HEK293 (cell line): Measurements from ENCODE around the gene TUBB3.

Experiments used
- CTCF ChIA-PET: fragments of 350-600 bp; formaldehyde crosslinking; extraction: SDS; loops from one replicate; lab custom pipeline; 2021; ENCODE audit warnings: antibody characterized with exemption; lab: Yijun Ruan, JAX
- POLR2A ChIA-PET: fragments of 300-600 bp; formaldehyde crosslinking; extraction: SDS; loops from one replicate; lab custom pipeline; 2020; ENCODE audit warnings: antibody characterized with exemption, inconsistent platforms; lab: Yijun Ruan, JAX
- H3K27ac ChIP-seq: fragments of 200-500 bp; sonication (Bioruptor generic); 2 replicates; pipeline ENCODE4 v1.5.1; 2014; ENCODE audit warnings: low read depth, low read length, control low read depth, inconsistent platforms; ENCODE audit errors: extremely low read depth
- H3K36me3 ChIP-seq, 2 experiments: fragments of 200-500 bp in 1 of 2; sonication (Bioruptor generic) in 1 of 2; 1 replicate in 1 of 2; 2 replicates in 1 of 2; pipeline ENCODE4 v1.5.1; 2014 to 2017; ENCODE audit warnings: inconsistent platforms in 2 of 2, low read length in 2 of 2; ENCODE audit not compliant: control insufficient read depth in 2 of 2, insufficient read depth in 1 of 2
- H3K4me1 ChIP-seq: fragments of 200-500 bp; sonication (Bioruptor generic); 2 replicates; pipeline ENCODE4 v1.5.1; 2014; ENCODE audit warnings: mild to moderate bottlenecking, low read length, inconsistent platforms; ENCODE audit not compliant: control insufficient read depth, insufficient read depth
- H3K4me3 ChIP-seq: 2 replicates; pipeline ENCODE4 v1.5.1; 2011; ENCODE audit warnings: low read depth, mild to moderate bottlenecking, control low read depth, low read length, moderate library complexity
- H3K9me3 ChIP-seq: fragments of 200-500 bp; sonication (Bioruptor generic); 2 replicates; pipeline ENCODE4 v1.5.1; 2014; ENCODE audit warnings: low read depth, low read length, inconsistent platforms; ENCODE audit not compliant: control insufficient read depth, insufficient read depth
- KLF1 ChIP-seq: fragments of 450-650 bp; formaldehyde crosslinking; IDR thresholded peaks from 2 replicates; pipeline ENCODE4 v1.5.1; 2016; ENCODE audit warnings: missing biosample characterization, missing genetic modification characterization
- MEIS1 ChIP-seq: sonication (generic); formaldehyde crosslinking; IDR thresholded peaks from 2 replicates; pipeline ENCODE4 v1.8.1; 2022; ENCODE audit warnings: missing genetic modification reagents, mild to moderate bottlenecking, borderline replicate concordance
- SALL2 ChIP-seq: fragments of 450-650 bp; formaldehyde crosslinking; IDR thresholded peaks from 2 replicates; pipeline ENCODE4 v1.5.0; 2017; ENCODE audit warnings: missing biosample characterization, mild to moderate bottlenecking, missing genetic modification characterization, borderline replicate concordance
- WT1 ChIP-seq: fragments of 450-650 bp; formaldehyde crosslinking; IDR thresholded peaks from 2 replicates; pipeline ENCODE4 v1.5.1; 2016; ENCODE audit warnings: missing biosample characterization, missing genetic modification characterization
- YY1 ChIP-seq: fragments of 450-650 bp; formaldehyde crosslinking; IDR thresholded peaks from 2 replicates; pipeline ENCODE4 v1.5.1; 2018; ENCODE audit warnings: missing biosample characterization, missing genetic modification characterization
- ZEB2 ChIP-seq: fragments of 450-650 bp; formaldehyde crosslinking; IDR thresholded peaks from 2 replicates; pipeline ENCODE4 v1.5.1; 2016; ENCODE audit warnings: missing biosample characterization, missing genetic modification characterization
- ZFP69B ChIP-seq: fragments of 450-650 bp; formaldehyde crosslinking; IDR thresholded peaks from 2 replicates; pipeline ENCODE4 v1.5.1; 2016; ENCODE audit warnings: missing biosample characterization, missing genetic modification characterization
- ZNF121 ChIP-seq: fragments of 450-650 bp; formaldehyde crosslinking; IDR thresholded peaks from 2 replicates; pipeline ENCODE4 v1.5.1; 2016; ENCODE audit warnings: missing biosample characterization, missing genetic modification characterization
- ZNF138 ChIP-seq: fragments of 450-650 bp; formaldehyde crosslinking; IDR thresholded peaks from 2 replicates; pipeline ENCODE4 v1.5.1; 2016; ENCODE audit warnings: missing biosample characterization, missing genetic modification characterization, borderline replicate concordance
- ZNF175 ChIP-seq: fragments of 450-650 bp; formaldehyde crosslinking; IDR thresholded peaks from 2 replicates; pipeline ENCODE4 v1.5.1; 2016; ENCODE audit warnings: missing biosample characterization, missing genetic modification characterization
- ZNF19 ChIP-seq: fragments of 450-650 bp; formaldehyde crosslinking; IDR thresholded peaks from 2 replicates; pipeline ENCODE4; 2016; ENCODE audit warnings: missing biosample characterization, missing genetic modification characterization, low read depth
- ZNF202 ChIP-seq: fragments of 450-650 bp; formaldehyde crosslinking; IDR thresholded peaks from 2 replicates; pipeline ENCODE4 v1.5.1; 2016; ENCODE audit warnings: missing biosample characterization, missing genetic modification characterization, borderline replicate concordance
- ZNF311 ChIP-seq: fragments of 450-650 bp; formaldehyde crosslinking; IDR thresholded peaks from 2 replicates; pipeline ENCODE4 v1.5.1; 2017; ENCODE audit warnings: missing biosample characterization, missing genetic modification characterization, borderline replicate concordance
- ZNF433 ChIP-seq: fragments of 450-650 bp; formaldehyde crosslinking; IDR thresholded peaks from 2 replicates; pipeline ENCODE4 v1.5.1; 2016; ENCODE audit warnings: missing biosample characterization, missing genetic modification characterization, low read depth
- ZNF549 ChIP-seq: fragments of 450-650 bp; IDR thresholded peaks from 2 replicates; pipeline ENCODE4 v1.5.1; 2018; ENCODE audit warnings: missing biosample characterization, missing genetic modification characterization, mild to moderate bottlenecking, inconsistent platforms, moderate library complexity
- ZSCAN16 ChIP-seq: fragments of 450-650 bp; formaldehyde crosslinking; IDR thresholded peaks from 2 replicates; pipeline ENCODE4 v1.5.1; 2016; ENCODE audit warnings: missing biosample characterization, missing genetic modification characterization
- ZXDB ChIP-seq: fragments of 450-650 bp; formaldehyde crosslinking; IDR thresholded peaks from 2 replicates; pipeline ENCODE4 v1.5.1; 2016; ENCODE audit warnings: missing biosample characterization, missing genetic modification characterization
- TF ChIP-seq, protein P1 (sequence below): fragments of 450-650 bp; formaldehyde crosslinking; IDR thresholded peaks from 2 replicates; pipeline ENCODE4 v1.5.1; 2016; ENCODE audit warnings: missing biosample characterization, missing genetic modification characterization
- TF ChIP-seq, protein P2 (sequence below): fragments of 450-650 bp; formaldehyde crosslinking; IDR thresholded peaks from 2 replicates; pipeline ENCODE4 v1.5.1; 2016; ENCODE audit warnings: missing biosample characterization, missing genetic modification characterization
- TF ChIP-seq, protein P3 (sequence below): fragments of 450-650 bp; formaldehyde crosslinking; IDR thresholded peaks from 2 replicates; pipeline ENCODE4 v1.5.1; 2016; ENCODE audit warnings: missing biosample characterization, missing genetic modification characterization
- TF ChIP-seq, protein P4 (sequence below): fragments of 450-650 bp; IDR thresholded peaks from 2 replicates; pipeline ENCODE4 v1.5.1; 2018; ENCODE audit warnings: missing biosample characterization, mild to moderate bottlenecking, missing genetic modification characterization

The TUBB3 gene

DNA sequence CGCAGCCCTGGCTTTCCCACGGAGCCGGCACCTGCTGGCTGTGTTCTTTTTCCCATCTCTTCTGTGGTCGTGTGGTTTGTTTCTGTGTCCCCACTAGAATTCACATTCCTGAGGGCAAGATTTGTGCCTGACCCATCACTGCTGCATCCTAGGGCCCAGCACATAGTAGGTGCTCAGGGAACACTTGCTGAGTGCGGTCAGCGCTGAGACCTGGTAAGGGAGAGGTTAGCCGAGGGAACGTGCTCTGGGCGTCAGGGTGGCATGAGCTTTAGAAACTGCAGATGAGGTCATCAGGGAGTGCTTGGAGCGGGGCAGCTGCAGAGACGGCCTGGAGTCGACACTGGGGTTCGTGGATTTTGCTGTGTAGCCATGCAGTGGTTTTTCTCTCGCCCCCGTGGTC is 31.3 kb downstream of the TUBB3 start (continued):
- TF ChIP-seq KLF1 (tag by site-specific recombination), result no peak
- no peak for TF ChIP-seq ZFP69B (tag by site-specific recombination)
- no peak for TF ChIP-seq ZNF311 (tag by site-specific recombination)
- TF ChIP-seq, protein P1, sequence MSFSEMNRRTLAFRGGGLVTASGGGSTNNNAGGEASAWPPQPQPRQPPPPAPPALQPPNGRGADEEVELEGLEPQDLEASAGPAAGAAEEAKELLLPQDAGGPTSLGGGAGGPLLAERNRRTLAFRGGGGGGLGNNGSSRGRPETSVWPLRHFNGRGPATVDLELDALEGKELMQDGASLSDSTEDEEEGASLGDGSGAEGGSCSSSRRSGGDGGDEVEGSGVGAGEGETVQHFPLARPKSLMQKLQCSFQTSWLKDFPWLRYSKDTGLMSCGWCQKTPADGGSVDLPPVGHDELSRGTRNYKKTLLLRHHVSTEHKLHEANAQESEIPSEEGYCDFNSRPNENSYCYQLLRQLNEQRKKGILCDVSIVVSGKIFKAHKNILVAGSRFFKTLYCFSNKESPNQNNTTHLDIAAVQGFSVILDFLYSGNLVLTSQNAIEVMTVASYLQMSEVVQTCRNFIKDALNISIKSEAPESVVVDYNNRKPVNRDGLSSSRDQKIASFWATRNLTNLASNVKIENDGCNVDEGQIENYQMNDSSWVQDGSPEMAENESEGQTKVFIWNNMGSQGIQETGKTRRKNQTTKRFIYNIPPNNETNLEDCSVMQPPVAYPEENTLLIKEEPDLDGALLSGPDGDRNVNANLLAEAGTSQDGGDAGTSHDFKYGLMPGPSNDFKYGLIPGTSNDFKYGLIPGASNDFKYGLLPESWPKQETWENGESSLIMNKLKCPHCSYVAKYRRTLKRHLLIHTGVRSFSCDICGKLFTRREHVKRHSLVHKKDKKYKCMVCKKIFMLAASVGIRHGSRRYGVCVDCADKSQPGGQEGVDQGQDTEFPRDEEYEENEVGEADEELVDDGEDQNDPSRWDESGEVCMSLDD, result no peak
- TF ChIP-seq ZSCAN16 (tag by site-specific recombination), result no peak
- TF ChIP-seq ZNF175 (tag by site-specific recombination), result no peak
- TF ChIP-seq, all 188 proteins: peak for 0

DNA sequence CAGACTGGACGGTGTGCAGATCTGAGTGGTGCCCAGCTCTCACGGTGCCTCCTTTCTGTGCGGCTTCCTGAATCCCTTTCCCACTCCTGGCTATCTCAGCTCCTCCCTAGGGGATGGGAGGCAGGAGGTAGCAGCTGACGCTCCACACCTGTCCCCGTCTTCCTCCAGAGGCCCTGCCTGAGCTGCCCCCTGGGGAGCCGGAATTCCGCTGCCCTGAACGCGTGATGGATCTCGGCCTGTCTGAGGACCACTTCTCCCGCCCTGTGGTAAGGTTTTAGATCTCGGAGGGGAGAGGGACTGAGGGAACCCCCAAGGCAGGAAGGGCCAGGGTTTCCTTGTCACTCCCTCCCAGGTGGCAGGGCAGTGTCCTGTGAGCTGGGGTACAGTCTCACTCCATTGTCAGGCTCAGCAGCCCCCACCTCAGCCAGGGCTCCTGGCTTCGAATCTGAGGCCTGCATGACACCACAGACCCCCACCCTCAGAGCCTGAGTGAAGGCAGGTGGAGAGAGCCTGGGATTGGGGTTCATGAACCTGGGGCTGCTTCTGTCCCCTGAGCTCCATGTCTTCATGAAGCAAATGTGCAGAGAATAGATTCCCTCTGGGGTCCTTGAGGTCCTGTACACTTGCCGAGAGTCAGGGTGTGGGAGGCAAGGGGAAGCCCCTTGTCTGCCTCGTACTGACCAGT is 32.0 kb downstream of the TUBB3 start:
- H3K36me3 ChIP-seq, result peaks cover 7 to 55% of the 10 kb centered on the region in 2 experiments; a peak in 2 of 3 replicates
- POLR2A ChIA-PET, result interaction anchor here (1.3 to 1.6 kb wide), 2 partner anchors 32 to 67 kb away, joined by 3 to 6 read pairs; partner anchors contain the start of gene TUBB3
- CTCF ChIA-PET, result interaction anchor here (0.6 to 0.7 kb wide), 2 partner anchors 110 to 246 kb away, joined by 3 read pairs; no protein-coding TSS in a partner anchor
- no peak for TF ChIP-seq ZNF19 (tag by site-specific recombination)
- no peak for TF ChIP-seq MEIS1 (CRISPR knock-in tag)
- TF ChIP-seq ZNF121 (tag by site-specific recombination), result no peak
- TF ChIP-seq ZNF202, result no peak
- TF ChIP-seq, protein P2, sequence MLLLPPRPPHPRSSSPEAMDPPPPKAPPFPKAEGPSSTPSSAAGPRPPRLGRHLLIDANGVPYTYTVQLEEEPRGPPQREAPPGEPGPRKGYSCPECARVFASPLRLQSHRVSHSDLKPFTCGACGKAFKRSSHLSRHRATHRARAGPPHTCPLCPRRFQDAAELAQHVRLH, result no peak
- TF ChIP-seq, protein P3, sequence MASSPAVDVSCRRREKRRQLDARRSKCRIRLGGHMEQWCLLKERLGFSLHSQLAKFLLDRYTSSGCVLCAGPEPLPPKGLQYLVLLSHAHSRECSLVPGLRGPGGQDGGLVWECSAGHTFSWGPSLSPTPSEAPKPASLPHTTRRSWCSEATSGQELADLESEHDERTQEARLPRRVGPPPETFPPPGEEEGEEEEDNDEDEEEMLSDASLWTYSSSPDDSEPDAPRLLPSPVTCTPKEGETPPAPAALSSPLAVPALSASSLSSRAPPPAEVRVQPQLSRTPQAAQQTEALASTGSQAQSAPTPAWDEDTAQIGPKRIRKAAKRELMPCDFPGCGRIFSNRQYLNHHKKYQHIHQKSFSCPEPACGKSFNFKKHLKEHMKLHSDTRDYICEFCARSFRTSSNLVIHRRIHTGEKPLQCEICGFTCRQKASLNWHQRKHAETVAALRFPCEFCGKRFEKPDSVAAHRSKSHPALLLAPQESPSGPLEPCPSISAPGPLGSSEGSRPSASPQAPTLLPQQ (tag by site-specific recombination), result no peak
- no peak overlapping the region for H3K27ac ChIP-seq
- H3K4me1 ChIP-seq, result no peaks in the 10 kb centered on the region
- H3K9me3 ChIP-seq, result no peaks in the 10 kb centered on the region
- H3K4me3 ChIP-seq, result no peak overlapping the region

DNA sequence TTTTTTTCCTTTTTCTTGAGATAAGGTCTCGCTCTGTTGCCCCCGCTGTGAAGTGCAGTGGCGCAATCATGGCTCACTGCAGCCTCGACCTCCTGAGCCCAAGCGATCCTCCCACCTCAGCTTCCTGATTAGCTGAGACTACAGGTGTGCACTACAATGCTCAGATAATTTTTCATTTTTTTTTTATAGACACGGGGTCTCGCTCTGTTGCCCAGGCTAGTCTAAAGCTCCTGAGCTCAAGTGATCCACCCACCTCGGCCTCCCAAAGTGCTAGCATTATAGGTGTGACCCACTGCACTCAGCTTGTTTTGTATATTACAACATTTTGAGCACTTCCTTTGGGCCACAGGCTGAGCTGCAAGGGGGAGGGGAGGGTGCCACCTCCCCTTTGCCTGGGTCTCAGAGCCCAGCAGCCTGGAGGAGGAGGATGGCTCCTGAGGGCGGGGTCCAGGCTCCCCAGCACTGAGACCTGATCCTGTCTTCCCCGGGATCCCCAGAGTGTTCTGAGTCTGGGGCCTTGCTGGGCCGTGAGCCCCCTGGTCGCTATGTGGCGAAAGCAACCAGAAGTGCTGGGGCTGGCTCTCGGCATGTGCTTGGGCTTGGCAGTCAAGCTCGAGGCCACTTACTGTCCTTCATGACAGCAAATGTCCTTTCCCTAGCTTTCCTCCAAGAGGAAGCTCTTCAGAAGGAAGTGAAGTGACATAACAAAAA is 33.5 kb downstream of the TUBB3 start:
- no peak overlapping the region for H3K27ac ChIP-seq
- no peaks in the 10 kb centered on the region for H3K4me1 ChIP-seq
- H3K36me3 ChIP-seq, result peaks cover 7 to 67% of the 10 kb centered on the region in 2 experiments; a peak in 2 of 3 replicates
- POLR2A ChIA-PET, result no interaction called here
- CTCF ChIA-PET, result interaction anchor here (1.3 kb wide), 1 partner anchor 46 kb away, joined by 3 read pairs; no protein-coding TSS in a partner anchor
- no peaks in the 10 kb centered on the region for H3K9me3 ChIP-seq
- no peak overlapping the region for H3K4me3 ChIP-seq
- TF ChIP-seq ZXDB (tag by site-specific recombination), result no peak
- TF ChIP-seq ZEB2 (tag by site-specific recombination), result no peak
- TF ChIP-seq, protein P4, sequence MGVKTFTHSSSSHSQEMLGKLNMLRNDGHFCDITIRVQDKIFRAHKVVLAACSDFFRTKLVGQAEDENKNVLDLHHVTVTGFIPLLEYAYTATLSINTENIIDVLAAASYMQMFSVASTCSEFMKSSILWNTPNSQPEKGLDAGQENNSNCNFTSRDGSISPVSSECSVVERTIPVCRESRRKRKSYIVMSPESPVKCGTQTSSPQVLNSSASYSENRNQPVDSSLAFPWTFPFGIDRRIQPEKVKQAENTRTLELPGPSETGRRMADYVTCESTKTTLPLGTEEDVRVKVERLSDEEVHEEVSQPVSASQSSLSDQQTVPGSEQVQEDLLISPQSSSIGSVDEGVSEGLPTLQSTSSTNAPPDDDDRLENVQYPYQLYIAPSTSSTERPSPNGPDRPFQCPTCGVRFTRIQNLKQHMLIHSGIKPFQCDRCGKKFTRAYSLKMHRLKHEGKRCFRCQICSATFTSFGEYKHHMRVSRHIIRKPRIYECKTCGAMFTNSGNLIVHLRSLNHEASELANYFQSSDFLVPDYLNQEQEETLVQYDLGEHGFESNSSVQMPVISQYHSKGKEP (tag by site-specific recombination), result no peak
- no peak for TF ChIP-seq WT1 (tag by site-specific recombination)
- TF ChIP-seq, protein P1, result no peak
- TF ChIP-seq SALL2 (tag by site-specific recombination), result no peak
- no peak for TF ChIP-seq YY1 (tag by site-specific recombination)
- no peak for TF ChIP-seq ZNF138 (tag by site-specific recombination)
- TF ChIP-seq ZNF433, result no peak
- TF ChIP-seq ZNF549, result no peak
